ENCODE results near the gene MYL12B. TPM values are rescaled to one million over a fixed set of nuclear protein-coding genes. Genes with fewer than 3 reads are reported as not detected.

MYL12B gene
- total and polyA plus RNA-seq, 2 of the 8 experiments (the other 6 are each of a cell fraction or from before 2014, with no cell fraction given): 174 to 188 TPM

GRCh38 chr18:3221496-3221895 lies 40.4 kb upstream of the MYL12B start:
- ChIA-PET POLR2A (ENCODE audit: partially characterized antibody) (interaction anchor here (1.1 to 1.3 kb wide), 2 partner anchors 8 to 13 kb away, joined by 3 to 5 read pairs; no protein-coding TSS in a partner anchor), CTCF (ENCODE audit: partially characterized antibody) (interaction anchor here (0.6 to 1.5 kb wide), 3 partner anchors 9 to 288 kb away, joined by 3 to 6 read pairs (median 3); no protein-coding TSS in a partner anchor)
- no peaks in the 10 kb centered on the region for H3K23me2 ChIP-seq (ENCODE audit: low read depth, low read length)
- H4K8ac ChIP-seq (ENCODE audit: extremely low read depth, insufficient read depth, low read length): no peak overlapping the region
- no peaks in the 10 kb centered on the region for H4K20me1 ChIP-seq (replicated peaks in 1 of 2; ENCODE audit: control insufficient read depth in 1 of 2, insufficient read depth in 2 of 2, low read length in 2 of 2)
- no peak overlapping the region for H3K9ac ChIP-seq (replicated peaks in 1 of 4; ENCODE audit: extremely low read depth in 1 of 4, low read depth in 3 of 4, low read length in 3 of 4)
- no peak overlapping the region for H3K27ac ChIP-seq (ENCODE audit: low read depth, low read length)
- no peaks in the 10 kb centered on the region for H3K9me3 ChIP-seq (ENCODE audit: insufficient read depth in 2 of 2, low read depth in 1 of 2, low read length in 1 of 2)
- 89% methylated on average over 6 of the region's 6 CpGs; no CpG with 5 or more reads in 1 of the 2 experiments for WGBS, 2 experiments (ENCODE audit: extremely low coverage in 1 of 2, insufficient coverage in 1 of 2, insufficient read length in 1 of 2, insufficient replicate concordance in 2 of 2, low coverage in 1 of 2, low lambda C conversion rate in 2 of 2, missing lambda C conversion rate in 1 of 2)
- no peak overlapping the region for H2BK120ac ChIP-seq (replicated peaks; ENCODE audit: low read depth, low read length)
- no peak overlapping the region for H4K91ac ChIP-seq (replicated peaks; ENCODE audit: insufficient read length, low read length)
- H2AFZ ChIP-seq (ENCODE audit: low read length): no peak overlapping the region
- H3K4me2 ChIP-seq (ENCODE audit: insufficient read depth in 1 of 2, low read depth in 2 of 2, low read length in 2 of 2): no peak overlapping the region
- H3K4me1 ChIP-seq (replicated peaks in 1 of 4; ENCODE audit: control insufficient read depth in 3 of 4, insufficient read depth in 4 of 4, low read length in 3 of 4): peaks cover 0 to 4% (median under 1%) of the 10 kb centered on the region in 4 experiments; a peak in 2 of 7 replicates
- no peak overlapping the region for H3K4ac ChIP-seq (replicated peaks; ENCODE audit: insufficient read length, low read depth, low read length)
- FAIRE-seq (no peak), DNase-seq (ENCODE audit: low read depth in 1 of 2, low spot score in 2 of 2) (no peak)
- no peak overlapping the region for H3K14ac ChIP-seq (ENCODE audit: insufficient read length)
- H3K56ac ChIP-seq (replicated peaks; ENCODE audit: insufficient read length, low read depth, low read length): no peak overlapping the region
- H3K79me1 ChIP-seq (ENCODE audit: low read depth, low read length): no peaks in the 10 kb centered on the region
- H3K23ac ChIP-seq (ENCODE audit: insufficient read length): no peak overlapping the region
- H3K27me3 ChIP-seq (replicated peaks in 1 of 4; ENCODE audit: control insufficient read depth in 3 of 4, extremely low read depth in 1 of 4, insufficient read depth in 3 of 4, low read length in 3 of 4): no peaks in the 10 kb centered on the region
- no peak overlapping the region for H2AK5ac ChIP-seq (ENCODE audit: low read depth, low read length)
- no peak overlapping the region for H4K5ac ChIP-seq (ENCODE audit: insufficient read length, low read depth, low read length)
- no peak overlapping the region for H3K4me3 ChIP-seq (ENCODE audit: extremely low read depth in 1 of 4, insufficient read depth in 2 of 4, low read depth in 3 of 4, low read length in 4 of 4)
- H2BK15ac ChIP-seq (ENCODE audit: low read length): no peak overlapping the region
- no peak overlapping the region for H2BK12ac ChIP-seq (ENCODE audit: low read depth, low read length)
- no peak overlapping the region for H2BK20ac ChIP-seq (ENCODE audit: low read length)
- H3K36me3 ChIP-seq (ENCODE audit: control insufficient read depth in 2 of 4, insufficient read depth in 4 of 4, low read length in 3 of 4): no peaks in the 10 kb centered on the region
- no peaks in the 10 kb centered on the region for H3K79me2 ChIP-seq (ENCODE audit: control insufficient read depth in 1 of 2, insufficient read depth in 2 of 2, low read length in 2 of 2)
- H3K18ac ChIP-seq (ENCODE audit: extremely low read depth, low read length): no peak overlapping the region
- no peak overlapping the region for H2BK5ac ChIP-seq (ENCODE audit: low read depth, low read length)
- no peak for TF ChIP-seq TCF12 (IDR thresholded peaks at IDR 0.05; ENCODE audit: low read depth, low read length)
- no peak for TF ChIP-seq POU5F1 (IDR thresholded peaks at IDR 0.05; ENCODE audit: low read depth, low read length)
- no peak for TF ChIP-seq KDM1A (IDR thresholded peaks at IDR 0.05; ENCODE audit: borderline replicate concordance, low read length)

Data from H1 (cell line).